Measurements from ENCODE around the gene IGSF10. TPM values are rescaled to one million over a fixed set of nuclear protein-coding genes. Genes with fewer than 3 reads are reported as not detected.

Gene IGSF10
- total RNA-seq, 2 donors from 2014 or later, result 0.24 to 0.44 TPM

GRCh38 chr3:151440940-151441339 lies 19.9 kb downstream of the IGSF10 start:
- Mint-ChIP-seq H3K36me3 (ENCODE audit: low read depth) (no peaks in the 10 kb centered on the region), H3K4me3 (no peak overlapping the region), H3K27ac (no peak overlapping the region), H3K4me1 (peaks cover 7% of the 10 kb centered on the region), H3K9me3 (no peaks in the 10 kb centered on the region), H3K27me3 (ENCODE audit: insufficient read depth) (no peaks in the 10 kb centered on the region)
- no peak overlapping the region for H3K27ac ChIP-seq (ENCODE audit: low read depth, low read length)
- no peak overlapping the region for H3K9ac ChIP-seq (ENCODE audit: extremely low read depth, low read length, poor library complexity, severe bottlenecking)
- H3K36me3 ChIP-seq (ENCODE audit: control insufficient read depth, insufficient read depth, low read length), result no peaks in the 10 kb centered on the region
- H3K27me3 ChIP-seq (ENCODE audit: control insufficient read depth, insufficient read depth, low read length, poor library complexity, severe bottlenecking), result no peaks in the 10 kb centered on the region
- no peak for TF ChIP-seq CTCF (conservative IDR thresholded peaks at IDR 0.05)
- peaks cover 6% of the 10 kb centered on the region for H3K4me1 ChIP-seq (ENCODE audit: control insufficient read depth, insufficient read depth, low read length)
- no peak for DNase-seq
- no peak overlapping the region for H3K4me3 ChIP-seq (ENCODE audit: low read length)
- H3K9me3 ChIP-seq (ENCODE audit: control insufficient read depth, low read length), result no peaks in the 10 kb centered on the region
- WGBS, 2 experiments (ENCODE audit: insufficient coverage in 1 of 2, insufficient read length in 1 of 2), result 77 to 100% methylated on average over 1 of the region's 1 CpG

- H3K9ac ChIP-seq (ENCODE audit: extremely low read depth, low read length, poor library complexity, severe bottlenecking), result no peak overlapping the region
- H3K36me3 Mint-ChIP-seq (ENCODE audit: low read depth), result no peaks in the 10 kb centered on the region
- no peaks in the 10 kb centered on the region for H3K36me3 ChIP-seq (ENCODE audit: control insufficient read depth, insufficient read depth, low read length)
- no peak overlapping the region for H3K27ac ChIP-seq (ENCODE audit: low read depth, low read length)
- WGBS, 2 experiments (ENCODE audit: insufficient coverage in 1 of 2, insufficient read length in 1 of 2), result 57 to 64% methylated on average over 3 of the region's 3 CpGs
- no peak for DNase-seq
- H3K4me3 Mint-ChIP-seq, result no peak overlapping the region
- no peak overlapping the region for H3K27ac Mint-ChIP-seq
- H3K27me3 Mint-ChIP-seq (ENCODE audit: insufficient read depth), result no peaks in the 10 kb centered on the region
- H3K4me3 ChIP-seq (ENCODE audit: low read length), result no peak overlapping the region
- peak; percentile 85 for TF ChIP-seq CTCF (conservative IDR thresholded peaks at IDR 0.05)
- H3K9me3 ChIP-seq (ENCODE audit: control insufficient read depth, low read length), result no peaks in the 10 kb centered on the region
- no peaks in the 10 kb centered on the region for H3K9me3 Mint-ChIP-seq
- peaks cover 7% of the 10 kb centered on the region for H3K4me1 Mint-ChIP-seq
- H3K27me3 ChIP-seq (ENCODE audit: control insufficient read depth, insufficient read depth, low read length, poor library complexity, severe bottlenecking), result no peaks in the 10 kb centered on the region
- peaks cover 6% of the 10 kb centered on the region for H3K4me1 ChIP-seq (ENCODE audit: control insufficient read depth, insufficient read depth, low read length)
Measured at GRCh38 chr3:151439652-151440125, 21.2 kb downstream of the IGSF10 start.

GRCh38 chr3:151437906-151438305 lies 23.0 kb downstream of the IGSF10 start:
- no peaks in the 10 kb centered on the region for H3K27me3 Mint-ChIP-seq (ENCODE audit: insufficient read depth)

More at GRCh38 chr3:151437906-151438305, 23.0 kb downstream of the IGSF10 start:
- Histone ChIP-seq H3K36me3 (ENCODE audit: control insufficient read depth, insufficient read depth, low read length) (no peaks in the 10 kb centered on the region), H3K9me3 (ENCODE audit: control insufficient read depth, low read length) (no peaks in the 10 kb centered on the region), H3K27me3 (ENCODE audit: control insufficient read depth, insufficient read depth, low read length, poor library complexity, severe bottlenecking) (no peaks in the 10 kb centered on the region), H3K9ac (ENCODE audit: extremely low read depth, low read length, poor library complexity, severe bottlenecking) (no peak overlapping the region), H3K4me3 (ENCODE audit: low read length) (no peak overlapping the region), H3K4me1 (ENCODE audit: control insufficient read depth, insufficient read depth, low read length) (peaks cover 6% of the 10 kb centered on the region), H3K27ac (ENCODE audit: low read depth, low read length) (no peak overlapping the region)
- Mint-ChIP-seq H3K9me3 (no peaks in the 10 kb centered on the region), H3K27ac (no peak overlapping the region), H3K36me3 (ENCODE audit: low read depth) (peaks cover 2% of the 10 kb centered on the region), H3K4me1 (peaks cover 7% of the 10 kb centered on the region), H3K4me3 (no peak overlapping the region)
- no peak for DNase-seq
- no peak for TF ChIP-seq CTCF (conservative IDR thresholded peaks at IDR 0.05)
- WGBS, 2 experiments (ENCODE audit: insufficient coverage in 1 of 2, insufficient read length in 1 of 2), result 93 to 95% methylated on average over 5 to 6 of the region's 6 CpGs

Measured in endodermal cell (in vitro differentiated cells).